Measurements from ENCODE around the gene NTM.

NTM gene

GRCh38 chr11:131656179-131656838 is 285.9 kb downstream of the NTM start:
- Histone ChIP-seq H3K27ac (no peak overlapping the region), H3K4me3 (no peak overlapping the region)

DNA sequence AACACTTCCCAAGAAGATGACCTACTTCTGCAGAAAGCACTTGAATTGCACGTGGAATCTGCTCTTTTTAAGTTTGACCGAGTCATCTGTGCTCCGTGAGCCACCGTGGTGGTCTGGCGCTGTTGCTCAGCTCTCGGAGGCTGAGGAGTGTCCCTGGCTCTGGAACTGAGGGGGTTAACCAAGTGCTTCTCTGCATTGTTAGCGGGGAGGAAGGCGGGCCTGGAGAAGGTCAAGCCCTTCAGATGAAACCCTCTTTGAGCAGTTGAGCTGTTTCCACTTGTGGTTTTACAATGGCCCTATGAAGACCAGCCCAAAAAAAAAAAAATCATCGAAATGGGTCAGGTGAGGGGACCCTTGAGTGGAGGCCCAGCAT is 286.4 kb downstream of the NTM start:
- Histone ChIP-seq H3K4me3 (no peak overlapping the region), H3K27ac (no peak overlapping the region)

- Histone ChIP-seq H3K27ac (no peak overlapping the region), H3K4me3 (no peak overlapping the region)
Measured at GRCh38 chr11:131658414-131658813, 288.0 kb downstream of the NTM start.

- no peak overlapping the region for H3K4me3 ChIP-seq
- H3K27ac ChIP-seq = no peak overlapping the region
Measured at GRCh38 chr11:131658952-131659351, 288.5 kb downstream of the NTM start.

- Histone ChIP-seq H3K27ac (no peak overlapping the region), H3K4me3 (no peak overlapping the region)
Measured at GRCh38 chr11:131659931-131660330, 289.5 kb downstream of the NTM start.

DNA sequence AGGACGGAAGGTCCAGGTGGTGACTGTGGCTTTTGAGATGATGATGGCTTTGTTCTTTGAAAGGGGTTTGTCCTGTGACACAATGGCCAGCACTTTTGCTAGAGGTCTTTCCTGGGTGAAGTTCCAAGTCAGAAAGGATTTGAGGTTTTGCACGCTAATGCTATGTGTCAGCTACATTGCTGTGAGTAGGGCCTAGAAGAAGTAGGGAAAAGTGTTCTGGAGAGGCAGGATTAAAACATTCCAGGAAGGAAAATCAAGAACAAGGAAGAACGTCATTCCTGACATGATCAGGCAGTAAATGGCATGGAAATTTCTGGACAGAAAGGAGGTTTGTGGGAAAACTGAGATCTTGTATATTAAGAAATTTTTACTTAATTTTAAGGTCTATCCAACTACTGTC is 290.7 kb downstream of the NTM start:
- no peak overlapping the region for H3K4me3 ChIP-seq
- H3K27ac ChIP-seq = no peak overlapping the region

- H3K27ac ChIP-seq = no peak overlapping the region
- no peak overlapping the region for H3K4me3 ChIP-seq
Measured at GRCh38 chr11:131662317-131662972, 292.0 kb downstream of the NTM start.

DNA sequence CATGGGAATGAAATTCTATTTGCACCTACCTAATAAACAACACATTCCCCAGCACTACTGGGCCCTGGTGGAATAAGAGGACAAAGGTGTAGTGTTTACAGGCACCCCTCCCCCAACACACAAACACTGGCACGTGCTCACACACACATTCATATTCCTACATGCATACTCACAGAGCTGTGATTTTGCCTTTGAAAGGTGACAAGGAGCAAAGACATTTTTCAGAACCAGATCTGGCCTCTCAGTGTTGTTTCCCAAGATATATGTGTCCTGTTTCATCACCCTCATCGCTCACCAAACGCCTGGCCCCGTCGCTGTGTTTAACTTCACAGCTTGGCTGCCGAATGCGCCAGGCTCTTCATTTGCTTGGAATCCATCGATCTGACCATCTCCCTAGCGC is 292.6 kb downstream of the NTM start:
- Histone ChIP-seq H3K27ac (no peak overlapping the region), H3K4me3 (no peak overlapping the region)

- Histone ChIP-seq H3K27ac (no peak overlapping the region), H3K4me3 (no peak overlapping the region)
Measured at GRCh38 chr11:131663405-131664200, 293.2 kb downstream of the NTM start.

- no peak overlapping the region for H3K4me3 ChIP-seq
Measured at GRCh38 chr11:131664293-131664692, 293.9 kb downstream of the NTM start.

GRCh38 chr11:131664816-131665215 is 294.4 kb downstream of the NTM start:
- no peak overlapping the region for H3K4me3 ChIP-seq
- no peak overlapping the region for H3K27ac ChIP-seq

More at GRCh38 chr11:131664293-131664692, 293.9 kb downstream of the NTM start:
- no peak overlapping the region for H3K27ac ChIP-seq

DNA sequence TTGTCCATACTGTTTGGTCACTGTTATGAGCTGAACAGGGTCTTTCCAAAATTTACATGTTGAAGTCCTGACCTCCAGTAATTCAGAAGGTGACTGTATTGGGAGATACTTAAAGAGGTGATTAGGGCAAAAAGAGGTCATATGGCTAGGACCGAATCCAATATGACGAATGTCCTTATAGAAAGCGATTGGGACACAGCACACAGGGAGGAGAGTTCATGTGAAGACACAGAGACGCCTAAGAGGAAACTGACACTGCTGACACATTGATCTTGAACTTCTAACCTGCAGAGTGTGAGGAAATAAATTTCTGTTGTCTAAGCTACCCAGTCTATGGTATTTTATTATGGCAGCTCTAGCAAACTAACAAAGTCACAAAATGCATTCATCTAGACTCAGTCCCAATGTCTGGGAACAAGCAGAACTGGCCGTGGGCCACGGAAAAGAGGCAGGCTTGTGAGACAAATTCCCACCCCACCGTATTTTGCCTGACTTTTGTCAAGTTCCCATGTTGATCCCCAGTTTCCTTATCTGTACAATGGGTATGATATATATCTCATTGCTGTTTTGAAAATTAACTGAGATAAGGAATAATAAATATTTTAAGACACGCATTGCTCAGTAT is 295.0 kb downstream of the NTM start:
- Histone ChIP-seq H3K4me3 (no peak overlapping the region), H3K27ac (no peak overlapping the region)

DNA sequence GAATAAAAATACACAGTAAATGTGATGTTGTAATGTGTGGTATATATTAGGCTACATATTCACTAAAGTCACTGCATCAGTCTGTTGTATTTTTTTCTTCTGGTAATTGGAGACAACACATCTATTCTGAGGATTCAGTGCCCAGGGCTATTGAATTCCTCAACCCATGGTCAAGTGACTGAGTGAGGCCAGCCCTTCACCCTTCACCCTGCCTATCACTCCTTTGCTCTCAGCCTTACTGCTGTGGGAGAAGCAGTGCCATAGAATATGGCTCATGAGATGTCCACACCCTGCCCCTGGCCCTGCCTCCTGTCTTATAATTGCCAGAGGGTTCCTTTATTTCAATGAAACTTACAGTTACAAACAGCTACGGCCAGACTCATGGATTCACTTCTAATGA is 295.6 kb downstream of the NTM start:
- Histone ChIP-seq H3K4me3 (no peak overlapping the region), H3K27ac (peak overlapping the region in 2 of 21 experiments; percentile 20 to 23)

- Histone ChIP-seq H3K27ac (peak overlapping the region in 2 of 21 experiments; percentile 20 to 24), H3K4me3 (no peak overlapping the region)
Measured at GRCh38 chr11:131666617-131667016, 296.2 kb downstream of the NTM start.

GRCh38 chr11:131667566-131667965 is 297.2 kb downstream of the NTM start:
- no peak overlapping the region for H3K4me3 ChIP-seq
- peak overlapping the region in 2 of 21 experiments; percentile 7 to 24 for H3K27ac ChIP-seq

GRCh38 chr11:131668500-131669400 is 298.3 kb downstream of the NTM start:
- H3K4me3 ChIP-seq = no peak overlapping the region
- no peak overlapping the region for H3K27ac ChIP-seq

DNA sequence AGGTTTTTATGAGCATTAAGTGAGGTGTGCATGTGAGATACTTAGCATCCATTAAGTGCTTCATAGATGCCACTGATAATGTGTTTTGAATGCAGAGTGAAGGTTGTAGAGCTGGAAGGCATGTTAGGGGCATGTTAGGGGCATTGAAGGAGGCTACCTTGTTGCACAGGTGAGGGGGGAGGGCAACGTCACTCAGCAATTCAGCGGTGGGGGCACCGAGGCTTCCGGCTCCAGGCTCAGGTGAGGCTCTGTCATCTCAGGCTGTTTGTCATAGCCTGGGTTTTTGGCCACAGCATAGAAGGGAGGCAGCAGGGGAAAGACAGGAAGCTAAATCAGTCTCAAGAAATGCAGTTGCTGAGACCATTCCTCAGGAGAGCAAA is 299.0 kb downstream of the NTM start:
- no peak overlapping the region for H3K4me3 ChIP-seq
- H3K27ac ChIP-seq = no peak overlapping the region

DNA sequence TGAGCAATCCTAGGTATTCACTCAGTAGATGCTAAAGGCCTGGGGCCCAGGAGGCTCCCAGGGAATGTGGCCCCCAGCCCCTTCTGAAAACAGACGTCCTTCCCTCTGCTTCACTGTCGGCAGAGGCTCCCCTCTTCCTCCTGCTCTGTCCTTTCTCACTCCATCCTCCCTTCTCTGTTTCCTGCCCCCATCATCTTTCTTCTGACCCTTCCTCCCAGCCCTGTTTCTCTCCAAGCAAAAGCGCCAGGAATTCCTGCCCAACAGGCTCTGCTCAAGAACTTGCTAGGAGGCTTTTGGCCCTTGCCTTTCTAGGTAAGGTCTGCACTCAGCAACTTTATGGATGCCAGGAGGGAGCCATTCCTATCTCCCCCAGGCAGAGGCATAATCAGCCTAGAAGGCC is 300.5 kb downstream of the NTM start:
- Histone ChIP-seq H3K27ac (no peak overlapping the region), H3K4me3 (no peak overlapping the region)

- Histone ChIP-seq H3K27ac (no peak overlapping the region), H3K4me3 (no peak overlapping the region)
Measured at GRCh38 chr11:131671320-131671719, 300.9 kb downstream of the NTM start.

DNA sequence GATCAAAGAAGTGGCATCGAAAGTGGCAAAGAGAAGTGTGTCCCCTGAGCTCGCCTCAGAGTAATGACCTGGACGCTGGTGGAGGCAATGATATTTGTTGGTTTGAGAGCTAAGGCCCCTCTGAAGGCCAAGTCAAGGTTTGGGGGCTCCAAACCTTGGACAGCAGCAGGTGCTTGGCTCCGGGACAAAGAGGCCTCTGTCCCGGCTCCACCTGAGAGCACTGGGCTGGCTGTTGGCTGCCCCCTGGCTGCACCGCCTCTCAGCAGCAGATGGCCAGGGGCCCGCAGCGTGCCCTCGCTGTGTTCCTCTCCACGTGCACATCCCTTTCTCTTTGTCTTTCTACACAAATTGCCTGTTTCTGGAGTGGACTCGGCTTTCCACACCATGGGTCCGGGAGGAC is 301.3 kb downstream of the NTM start:
- Histone ChIP-seq H3K27ac (no peak overlapping the region), H3K4me3 (no peak overlapping the region)

Data from skin epidermis (tissue), 12 donors.